ENCODE data around the gene NKX2-4.

DNA sequence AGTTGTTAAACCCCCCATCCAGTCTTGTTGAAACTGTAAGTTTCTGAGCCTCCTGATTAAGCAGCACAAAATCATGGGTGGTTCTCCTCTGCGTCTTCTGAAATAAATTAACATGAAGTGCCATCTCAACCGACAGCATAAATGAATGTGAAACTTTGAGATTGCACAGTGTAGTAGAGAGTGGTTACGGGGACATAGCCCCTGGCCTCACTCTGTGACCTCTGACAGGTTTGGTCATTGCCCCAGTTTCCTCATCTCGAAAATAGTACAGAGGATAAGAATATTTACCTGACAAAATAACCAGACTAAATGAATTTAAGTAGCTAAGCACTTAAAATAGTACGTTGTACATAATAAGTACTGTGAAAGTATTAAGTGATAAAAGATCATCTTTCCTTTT lies 19.1 kb downstream of the NKX2-4 start:
- TF ChIP-seq, protein P1, sequence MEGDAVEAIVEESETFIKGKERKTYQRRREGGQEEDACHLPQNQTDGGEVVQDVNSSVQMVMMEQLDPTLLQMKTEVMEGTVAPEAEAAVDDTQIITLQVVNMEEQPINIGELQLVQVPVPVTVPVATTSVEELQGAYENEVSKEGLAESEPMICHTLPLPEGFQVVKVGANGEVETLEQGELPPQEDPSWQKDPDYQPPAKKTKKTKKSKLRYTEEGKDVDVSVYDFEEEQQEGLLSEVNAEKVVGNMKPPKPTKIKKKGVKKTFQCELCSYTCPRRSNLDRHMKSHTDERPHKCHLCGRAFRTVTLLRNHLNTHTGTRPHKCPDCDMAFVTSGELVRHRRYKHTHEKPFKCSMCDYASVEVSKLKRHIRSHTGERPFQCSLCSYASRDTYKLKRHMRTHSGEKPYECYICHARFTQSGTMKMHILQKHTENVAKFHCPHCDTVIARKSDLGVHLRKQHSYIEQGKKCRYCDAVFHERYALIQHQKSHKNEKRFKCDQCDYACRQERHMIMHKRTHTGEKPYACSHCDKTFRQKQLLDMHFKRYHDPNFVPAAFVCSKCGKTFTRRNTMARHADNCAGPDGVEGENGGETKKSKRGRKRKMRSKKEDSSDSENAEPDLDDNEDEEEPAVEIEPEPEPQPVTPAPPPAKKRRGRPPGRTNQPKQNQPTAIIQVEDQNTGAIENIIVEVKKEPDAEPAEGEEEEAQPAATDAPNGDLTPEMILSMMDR (IDR thresholded peaks at IDR 0.05): no peak
- no peak for TF ChIP-seq POLR2A (IDR thresholded peaks at IDR 0.05)
